PC-3 (cell line): ENCODE results near the gene SERPINA6. TPM values are rescaled to one million over a fixed set of nuclear protein-coding genes. Genes with fewer than 3 reads are reported as not detected.

ENCODE experiments used
- ATAC-seq: fragments of 200-7000 bp; cut with Tn5 transposase; 2 replicates; pipeline ENCODE4 v1.9.1; 2020; ENCODE audit warnings: mild to moderate bottlenecking, moderate library complexity
- BruUV-seq: library from RNA; stranded (reverse); fragments of 400-500 nt; replicated peaks from 2 replicates; lab custom pipeline; 2021; lab: Mats Ljungman, UMichigan
- CTCF ChIA-PET: fragments of 300-600 bp; sonication (Branson Sonifier 250); formaldehyde crosslinking; loops from one replicate; lab custom pipeline; 2022; ENCODE audit warnings: antibody characterized with exemption; lab: Charles Lee
- POLR2A ChIA-PET: fragments of 300-600 bp; sonication (Branson Sonifier 250); formaldehyde crosslinking; loops from one replicate; lab custom pipeline; 2022; ENCODE audit warnings: antibody characterized with exemption; ENCODE audit not compliant: unreplicated experiment; lab: Charles Lee
- DNase-seq: peaks from one replicate; pipeline ENCODE4 v3.0.0-alpha.2; 2015
- H2AFZ ChIP-seq: fragments of 300-600 bp; sonication (generic); 2 replicates; pipeline ENCODE4 v1.6.0; 2016; ENCODE audit warnings: antibody characterized with exemption, low read length
- H3F3A ChIP-seq: fragments of 300-600 bp; sonication (generic); one replicate; pipeline ENCODE4 v1.6.0; 2017; ENCODE audit warnings: antibody characterized with exemption, low read length, control low read depth, mild to moderate bottlenecking; ENCODE audit not compliant: unreplicated experiment
- H3K27ac ChIP-seq: fragments of 300-600 bp; sonication (generic); 2 replicates; pipeline ENCODE4 v1.5.1; 2016; ENCODE audit warnings: mild to moderate bottlenecking, low read length
- H3K27me3 ChIP-seq: fragments of 300-600 bp; sonication (generic); 2 replicates; pipeline ENCODE4 v1.6.1; 2016; ENCODE audit warnings: low read length, mixed read lengths
- H3K36me3 ChIP-seq: fragments of 300-600 bp; sonication (generic); 2 replicates; pipeline ENCODE4 v1.6.1; 2016; ENCODE audit warnings: low read depth, mixed run types, low read length, mixed read lengths
- H3K4me1 ChIP-seq: fragments of 300-600 bp; sonication (generic); 2 replicates; pipeline ENCODE4 v1.5.1; 2016; ENCODE audit warnings: low read length; ENCODE audit not compliant: insufficient read depth
- H3K4me2 ChIP-seq: fragments of 300-600 bp; sonication (generic); 2 replicates; pipeline ENCODE4 v1.6.0; 2016; ENCODE audit warnings: low read length
- H3K4me3 ChIP-seq: fragments of 300-600 bp; sonication (generic); 2 replicates; pipeline ENCODE4 v1.5.1; 2016; ENCODE audit warnings: mild to moderate bottlenecking, low read length, mixed read lengths
- H3K79me2 ChIP-seq: fragments of 300-600 bp; sonication (generic); 2 replicates; pipeline ENCODE4 v1.6.1; 2017; ENCODE audit warnings: low read length, mixed read lengths
- H3K9ac ChIP-seq: fragments of 300-600 bp; sonication (generic); 2 replicates; pipeline ENCODE4 v1.6.0; 2016; ENCODE audit warnings: mild to moderate bottlenecking, low read length
- H3K9me2 ChIP-seq: fragments of 300-600 bp; sonication (generic); replicated peaks from 2 replicates; pipeline ENCODE4 v1.6.1; 2016; ENCODE audit warnings: mixed run types, low read length, mixed read lengths
- H3K9me3 ChIP-seq: fragments of 300-600 bp; sonication (generic); 2 replicates; pipeline ENCODE4 v1.6.1; 2016; ENCODE audit warnings: low read length, mixed read lengths
- H4K20me1 ChIP-seq: fragments of 300-600 bp; sonication (generic); 2 replicates; pipeline ENCODE4 v1.6.1; 2016; ENCODE audit warnings: low read length, mixed read lengths
- EZH2 ChIP-seq: fragments of 300-600 bp; sonication (generic); IDR thresholded peaks from one replicate; pipeline ENCODE4 v1.6.1; 2017; ENCODE audit warnings: antibody characterized with exemption, mild to moderate bottlenecking, low read length; ENCODE audit not compliant: unreplicated experiment
- EZH2phosphoT487 ChIP-seq: fragments of 300-600 bp; sonication (generic); IDR thresholded peaks from 2 replicates; pipeline ENCODE4 v1.6.1; 2018; ENCODE audit warnings: mild to moderate bottlenecking, antibody characterized with exemption, low read length, borderline replicate concordance
- intact Hi-C: fragments of 100-400 bp; cut with micrococcal nuclease; formaldehyde crosslinking; loops from 2 replicates; pipeline ENCODE4 v1.9.0; 2023
- total RNA-seq: library from RNA; depleted of rRNA; stranded (reverse); fragments of >200 nt; gene quantifications from 2 replicates; pipeline ENCODE4 v1.2.3, GENCODE V29; 2014
- TF ChIP-seq, protein P1 (sequence below): fragments of 300-600 bp; sonication (generic); conservative IDR thresholded peaks from 2 replicates; pipeline ENCODE4 v1.5.1; 2017; ENCODE audit warnings: antibody characterized with exemption, low read depth, mild to moderate bottlenecking, low read length

The SERPINA6 gene
- total RNA-seq, 1 experiment from 2014 or later: not detected

DNA sequence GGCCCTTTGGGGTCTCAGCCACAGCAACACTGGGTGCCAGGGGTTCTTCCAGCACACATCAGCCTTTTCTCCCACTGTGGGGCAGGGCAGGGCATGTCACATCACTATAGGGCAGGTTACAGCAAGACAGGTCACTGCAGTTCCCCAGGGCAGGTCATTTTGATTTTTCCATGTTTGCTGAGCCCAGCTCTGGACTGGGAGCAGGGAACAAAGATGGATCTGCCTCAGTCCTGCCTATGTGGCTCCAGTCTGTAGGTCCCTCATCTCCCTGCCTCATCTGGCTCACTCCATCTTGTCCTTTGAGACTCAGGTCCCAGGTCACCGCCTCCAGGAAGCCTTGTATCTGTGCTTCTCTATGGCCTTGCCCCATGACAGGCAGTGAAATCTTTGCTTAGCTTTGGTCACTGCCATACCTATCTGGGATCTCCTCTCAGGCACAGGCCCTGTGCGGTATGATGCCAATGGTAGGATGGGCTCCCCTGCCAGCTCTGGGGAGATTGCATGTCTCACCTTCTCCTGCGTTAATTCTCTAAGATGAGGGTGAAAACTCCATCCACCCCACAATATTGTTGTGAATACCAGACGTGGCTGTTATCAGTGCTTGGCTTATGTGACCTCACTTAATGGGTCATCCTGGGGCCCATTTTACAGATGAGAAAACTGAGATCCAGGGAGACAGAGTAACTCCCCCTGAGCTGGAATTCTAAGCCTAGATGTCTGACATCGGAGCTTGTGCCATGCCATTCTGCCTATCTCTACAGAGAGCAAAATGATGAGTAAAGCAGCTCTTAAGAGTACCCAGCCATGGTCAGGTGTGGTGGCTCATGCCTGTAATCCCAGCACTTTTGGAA is 1.5 kb downstream of the SERPINA6 start:
- H3K79me2 ChIP-seq: no peaks in the 10 kb centered on the region
- H3K4me1 ChIP-seq: no peaks in the 10 kb centered on the region
- intact Hi-C loops: no loop called here
- H3K27ac ChIP-seq: no peak overlapping the region
- no peaks in the 10 kb centered on the region for H3K9me2 ChIP-seq
- no peak overlapping the region for H2AFZ ChIP-seq
- H3K4me2 ChIP-seq: no peak overlapping the region
- CTCF ChIA-PET: no interaction called here
- no peaks in the 10 kb centered on the region for H4K20me1 ChIP-seq
- BruUV-seq: no TSS peak
- ATAC-seq (no peak), DNase-seq (no peak)
- TF ChIP-seq, protein P1, sequence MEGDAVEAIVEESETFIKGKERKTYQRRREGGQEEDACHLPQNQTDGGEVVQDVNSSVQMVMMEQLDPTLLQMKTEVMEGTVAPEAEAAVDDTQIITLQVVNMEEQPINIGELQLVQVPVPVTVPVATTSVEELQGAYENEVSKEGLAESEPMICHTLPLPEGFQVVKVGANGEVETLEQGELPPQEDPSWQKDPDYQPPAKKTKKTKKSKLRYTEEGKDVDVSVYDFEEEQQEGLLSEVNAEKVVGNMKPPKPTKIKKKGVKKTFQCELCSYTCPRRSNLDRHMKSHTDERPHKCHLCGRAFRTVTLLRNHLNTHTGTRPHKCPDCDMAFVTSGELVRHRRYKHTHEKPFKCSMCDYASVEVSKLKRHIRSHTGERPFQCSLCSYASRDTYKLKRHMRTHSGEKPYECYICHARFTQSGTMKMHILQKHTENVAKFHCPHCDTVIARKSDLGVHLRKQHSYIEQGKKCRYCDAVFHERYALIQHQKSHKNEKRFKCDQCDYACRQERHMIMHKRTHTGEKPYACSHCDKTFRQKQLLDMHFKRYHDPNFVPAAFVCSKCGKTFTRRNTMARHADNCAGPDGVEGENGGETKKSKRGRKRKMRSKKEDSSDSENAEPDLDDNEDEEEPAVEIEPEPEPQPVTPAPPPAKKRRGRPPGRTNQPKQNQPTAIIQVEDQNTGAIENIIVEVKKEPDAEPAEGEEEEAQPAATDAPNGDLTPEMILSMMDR: no peak
- TF ChIP-seq EZH2phosphoT487: no peak
- TF ChIP-seq EZH2: no peak
- no peaks in the 10 kb centered on the region for H3F3A ChIP-seq
- POLR2A ChIA-PET: no interaction called here
- H3K27me3 ChIP-seq: no peaks in the 10 kb centered on the region
- H3K4me3 ChIP-seq: no peak overlapping the region
- no peaks in the 10 kb centered on the region for H3K36me3 ChIP-seq
- no peak overlapping the region for H3K9ac ChIP-seq
- H3K9me3 ChIP-seq: no peaks in the 10 kb centered on the region

DNA sequence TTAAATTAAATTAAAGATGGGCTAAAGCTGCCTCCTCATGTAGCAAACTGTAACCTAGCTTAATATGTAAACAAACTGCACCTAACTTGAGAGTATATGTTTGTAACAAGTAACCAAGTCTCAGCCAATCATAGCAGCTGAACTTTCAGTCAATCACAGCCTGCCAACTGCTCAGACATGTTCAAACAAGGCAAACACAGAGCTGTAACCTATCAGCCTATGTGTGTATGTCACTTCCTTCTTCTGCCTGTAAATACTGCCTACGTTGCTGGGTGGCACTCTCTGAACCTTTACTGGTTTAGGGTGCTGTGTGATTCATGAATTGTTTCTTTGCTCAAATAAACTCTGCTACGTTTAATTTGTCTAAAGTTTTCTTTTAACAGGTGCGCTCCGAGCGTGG is 2.9 kb downstream of the SERPINA6 start:
- H4K20me1 ChIP-seq: no peaks in the 10 kb centered on the region
- TF ChIP-seq EZH2 (no peak), EZH2phosphoT487 (no peak)
- TF ChIP-seq, protein P1: no peak
- no peak overlapping the region for H3K4me2 ChIP-seq
- no peak overlapping the region for H3K4me3 ChIP-seq
- intact Hi-C loops: no loop called here
- H3F3A ChIP-seq: no peaks in the 10 kb centered on the region
- H3K9me3 ChIP-seq: no peaks in the 10 kb centered on the region
- ATAC-seq (no peak; the same call in 1 of the 2 replicates), DNase-seq (peak; percentile 6)
- H3K4me1 ChIP-seq: no peaks in the 10 kb centered on the region
- H3K79me2 ChIP-seq: no peaks in the 10 kb centered on the region
- H2AFZ ChIP-seq: no peak overlapping the region
- H3K27ac ChIP-seq: no peak overlapping the region
- CTCF ChIA-PET: no interaction called here
- BruUV-seq: no TSS peak
- H3K9ac ChIP-seq: no peak overlapping the region
- POLR2A ChIA-PET: no interaction called here
- H3K36me3 ChIP-seq: no peaks in the 10 kb centered on the region
- H3K9me2 ChIP-seq: no peaks in the 10 kb centered on the region
- no peaks in the 10 kb centered on the region for H3K27me3 ChIP-seq

DNA sequence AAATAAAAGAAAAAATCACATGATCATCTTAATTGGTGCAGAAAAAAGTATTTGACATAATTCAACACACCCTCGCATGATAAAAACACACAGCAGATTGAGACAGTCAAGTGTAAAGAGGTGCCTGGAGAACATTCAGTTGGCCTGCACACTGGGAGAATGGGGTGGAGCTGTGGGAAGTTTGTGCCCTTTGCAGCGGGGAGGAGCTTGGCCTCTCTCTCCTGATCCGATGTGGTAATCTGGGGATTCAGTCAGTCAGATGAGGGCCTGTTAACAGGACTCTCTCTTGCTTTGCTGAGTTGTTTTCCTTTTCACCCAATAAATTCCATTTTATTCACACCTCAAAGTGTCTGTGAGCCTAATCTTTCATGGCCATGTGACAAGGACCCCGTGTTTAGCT is 5.9 kb downstream of the SERPINA6 start:
- H3K27me3 ChIP-seq: no peaks in the 10 kb centered on the region
- no peak for TF ChIP-seq EZH2
- TF ChIP-seq, protein P1: no peak
- no peak for TF ChIP-seq EZH2phosphoT487
- ATAC-seq (no peak), DNase-seq (no peak)
- no TSS peak for BruUV-seq
- H3K4me1 ChIP-seq: no peaks in the 10 kb centered on the region
- H3K4me3 ChIP-seq: no peak overlapping the region
- H3K9me2 ChIP-seq: no peaks in the 10 kb centered on the region
- CTCF ChIA-PET: no interaction called here
- H3K27ac ChIP-seq: no peak overlapping the region
- no peaks in the 10 kb centered on the region for H3K79me2 ChIP-seq
- no peak overlapping the region for H2AFZ ChIP-seq
- no peaks in the 10 kb centered on the region for H4K20me1 ChIP-seq
- no peak overlapping the region for H3K4me2 ChIP-seq
- intact Hi-C loops: no loop called here
- H3K9ac ChIP-seq: no peak overlapping the region
- H3K36me3 ChIP-seq: no peaks in the 10 kb centered on the region
- H3F3A ChIP-seq: no peaks in the 10 kb centered on the region
- no peaks in the 10 kb centered on the region for H3K9me3 ChIP-seq
- POLR2A ChIA-PET: no interaction called here
